H1 (cell line): ENCODE measurements around the gene TBX21. TPM values are rescaled to one million over a fixed set of nuclear protein-coding genes. Genes with fewer than 3 reads are reported as not detected.

Experiments
- CTCF ChIA-PET: fragments of 300-600 bp; sonication (Branson Sonifier 250); formaldehyde crosslinking; loops from one replicate; lab custom pipeline; 2021; ENCODE audit not compliant: partially characterized antibody; lab: Charles Lee
- POLR2A ChIA-PET: fragments of 300-600 bp; sonication (Branson Sonifier 250); formaldehyde crosslinking; loops from one replicate; lab custom pipeline; 2021; ENCODE audit warnings: inconsistent platforms; ENCODE audit not compliant: partially characterized antibody; lab: Charles Lee
- DNase-seq, 2 experiments: peaks; one replicate each; pipeline versions ENCODE4 v3.0.0 to v3.0.0-alpha.2; 2010 to 2022; ENCODE audit warnings: low spot score in 2 of 2, low read depth in 1 of 2, mixed read lengths in 1 of 2
- FAIRE-seq: peaks from 2 replicates; lab custom pipeline; 2011; peaks lifted over from hg19 to GRCh38; lab: Jason Lieb, UNC
- H2AFZ ChIP-seq: 2 replicates; pipeline ENCODE4 v1.8.1; 2012; ENCODE audit warnings: low read length, inconsistent platforms
- H2AK5ac ChIP-seq: 2 replicates; pipeline ENCODE4 v1.6.1; 2013; ENCODE audit warnings: low read depth, low read length
- H2BK120ac ChIP-seq: replicated peaks from 2 replicates; pipeline ENCODE3; 2013; ENCODE audit warnings: low read depth, low read length, inconsistent platforms
- H2BK12ac ChIP-seq: 2 replicates; pipeline ENCODE4 v1.6.1; 2013; ENCODE audit warnings: low read depth, low read length
- H2BK15ac ChIP-seq: 2 replicates; pipeline ENCODE4 v1.6.1; 2013; ENCODE audit warnings: low read length
- H2BK20ac ChIP-seq: 2 replicates; pipeline ENCODE4 v1.6.1; 2013; ENCODE audit warnings: low read length
- H2BK5ac ChIP-seq: 2 replicates; pipeline ENCODE4 v1.6.1; 2013; ENCODE audit warnings: low read depth, low read length
- H3K14ac ChIP-seq: 2 replicates; pipeline ENCODE4 v1.6.1; 2013; ENCODE audit warnings: inconsistent platforms; ENCODE audit not compliant: insufficient read length
- H3K18ac ChIP-seq: 2 replicates; pipeline ENCODE4 v1.6.1; 2013; ENCODE audit warnings: low read length; ENCODE audit errors: extremely low read depth
- H3K23ac ChIP-seq: 2 replicates; pipeline ENCODE4 v1.6.1; 2013; ENCODE audit warnings: inconsistent platforms; ENCODE audit not compliant: insufficient read length
- H3K23me2 ChIP-seq: 2 replicates; pipeline ENCODE4 v1.6.1; 2013; ENCODE audit warnings: low read depth, low read length
- H3K27ac ChIP-seq: 2 replicates; pipeline ENCODE4 v1.6.1; 2011; ENCODE audit warnings: low read depth, low read length, inconsistent platforms
- H3K27me3 ChIP-seq, 4 experiments: replicated peaks in 1 of 4; 1 replicate in 1 of 4; 2 replicates in 3 of 4; pipeline versions ENCODE4 v1.6.1 to v1.8.1; 2011 to 2013; ENCODE audit warnings: low read length in 3 of 4, mild to moderate bottlenecking in 3 of 4, inconsistent platforms in 2 of 4, mixed read lengths in 2 of 4, moderate library complexity in 1 of 4; ENCODE audit not compliant: control insufficient read depth in 3 of 4, insufficient read depth in 3 of 4; ENCODE audit errors: extremely low read depth in 1 of 4
- H3K36me3 ChIP-seq, 4 experiments: 2 replicates each; pipeline versions ENCODE4 v1.6.1 to v1.8.1; 2011 to 2013; ENCODE audit warnings: mild to moderate bottlenecking in 4 of 4, low read length in 3 of 4, moderate library complexity in 2 of 4, control low read depth in 1 of 4, inconsistent platforms in 1 of 4; ENCODE audit not compliant: insufficient read depth in 4 of 4, control insufficient read depth in 2 of 4
- H3K4ac ChIP-seq: replicated peaks from 2 replicates; pipeline ENCODE3; 2013; ENCODE audit warnings: low read length, low read depth, mixed read lengths, inconsistent platforms; ENCODE audit not compliant: insufficient read length
- H3K4me1 ChIP-seq, 4 experiments: replicated peaks in 1 of 4; 1 replicate in 1 of 4; 2 replicates in 3 of 4; pipeline versions ENCODE4 v1.6.1 to v1.8.1; 2011 to 2013; ENCODE audit warnings: low read length in 3 of 4, inconsistent platforms in 2 of 4, mixed read lengths in 1 of 4; ENCODE audit not compliant: insufficient read depth in 4 of 4, control insufficient read depth in 3 of 4
- H3K4me2 ChIP-seq, 2 experiments: 2 replicates each; pipeline versions ENCODE4 v1.6.1 to v1.8.1; 2011 to 2013; ENCODE audit warnings: low read depth in 2 of 2, low read length in 2 of 2, control low read depth in 1 of 2, inconsistent platforms in 1 of 2, mild to moderate bottlenecking in 1 of 2; ENCODE audit not compliant: insufficient read depth in 1 of 2
- H3K4me3 ChIP-seq, 4 experiments: fragments of 200-600, 300-600 bp in 1 of 4; sonication (generic), shearing (Covaris generic), sonication (Bioruptor Twin) in 1 of 4; 2 replicates each; pipeline versions ENCODE4 v1.5.1 to v1.8.1; 2011 to 2016; ENCODE audit warnings: low read length in 4 of 4, low read depth in 3 of 4, control low read depth in 2 of 4, inconsistent platforms in 2 of 4, mild to moderate bottlenecking in 2 of 4, mixed read lengths in 1 of 4, moderate library complexity in 1 of 4; ENCODE audit not compliant: insufficient read depth in 2 of 4; ENCODE audit errors: extremely low read depth in 1 of 4
- H3K56ac ChIP-seq: replicated peaks from 2 replicates; pipeline ENCODE3; 2013; ENCODE audit warnings: low read depth, mild to moderate bottlenecking, mixed read lengths, low read length, inconsistent platforms; ENCODE audit not compliant: insufficient read length
- H3K79me1 ChIP-seq: 2 replicates; pipeline ENCODE4 v1.6.1; 2013; ENCODE audit warnings: low read depth, low read length, control low read depth
- H3K79me2 ChIP-seq, 2 experiments: 2 replicates each; pipeline versions ENCODE4 v1.6.1 to v1.8.1; 2012 to 2013; ENCODE audit warnings: low read length in 2 of 2, mild to moderate bottlenecking in 2 of 2, inconsistent platforms in 1 of 2; ENCODE audit not compliant: insufficient read depth in 2 of 2, control insufficient read depth in 1 of 2
- H3K9ac ChIP-seq, 4 experiments: replicated peaks in 1 of 4; 1 replicate in 1 of 4; 2 replicates in 3 of 4; pipeline versions ENCODE4 v1.6.1 to v1.8.1; 2011 to 2013; ENCODE audit warnings: low read depth in 3 of 4, low read length in 3 of 4, control low read depth in 2 of 4, mild to moderate bottlenecking in 2 of 4, moderate library complexity in 2 of 4, inconsistent platforms in 1 of 4; ENCODE audit errors: extremely low read depth in 1 of 4
- H3K9me3 ChIP-seq, 2 experiments: 2 replicates each; pipeline versions ENCODE4 v1.6.1 to v1.8.1; 2012 to 2013; ENCODE audit warnings: mild to moderate bottlenecking in 2 of 2, moderate library complexity in 2 of 2, control low read depth in 1 of 2, inconsistent platforms in 1 of 2, low read depth in 1 of 2, low read length in 1 of 2, mixed read lengths in 1 of 2; ENCODE audit not compliant: insufficient read depth in 2 of 2
- H4K20me1 ChIP-seq, 2 experiments: replicated peaks in 1 of 2; 2 replicates each; pipeline versions ENCODE3 to v1.8.1; 2011 to 2013; ENCODE audit warnings: inconsistent platforms in 2 of 2, low read length in 2 of 2, mild to moderate bottlenecking in 1 of 2; ENCODE audit not compliant: insufficient read depth in 2 of 2, control insufficient read depth in 1 of 2
- H4K5ac ChIP-seq: 2 replicates; pipeline ENCODE4 v1.6.1; 2013; ENCODE audit warnings: low read length, low read depth, mixed read lengths, inconsistent platforms; ENCODE audit not compliant: insufficient read length
- H4K8ac ChIP-seq: 2 replicates; pipeline ENCODE4 v1.8.0; 2013; ENCODE audit warnings: mild to moderate bottlenecking, moderate library complexity, low read length, inconsistent platforms; ENCODE audit not compliant: insufficient read depth; ENCODE audit errors: extremely low read depth
- H4K91ac ChIP-seq: replicated peaks from 2 replicates; pipeline ENCODE3; 2013; ENCODE audit warnings: low read length, mixed read lengths, inconsistent platforms; ENCODE audit not compliant: insufficient read length
- RFX5 ChIP-seq: IDR thresholded peaks from 2 replicates; pipeline ENCODE4 v1.6.1; 2011; ENCODE audit warnings: low read depth, low read length, improper control_type of control experiment, borderline replicate concordance
- WGBS, 2 experiments: shearing (Covaris generic) in 1 of 2; methylation state at CpG; one replicate each; pipeline versions ENCODE4 v1.1.6 to v1.1.7; 2013 to 2015; ENCODE audit warnings: low lambda C conversion rate in 2 of 2, mixed read lengths in 2 of 2, inconsistent platforms in 1 of 2, low coverage in 1 of 2, missing lambda C conversion rate in 1 of 2; ENCODE audit not compliant: insufficient replicate concordance in 2 of 2, insufficient coverage in 1 of 2, insufficient read length in 1 of 2; ENCODE audit errors: extremely low coverage in 1 of 2, missing lambda C conversion rate in 1 of 2; 5-methylcytosine and 5-hydroxymethylcytosine counted together
- polyA plus RNA-seq, 7 experiments: library from polyadenylated mRNA; depleted of rRNA in 3 of 7; stranded (reverse) in 5 of 7; unstranded in 2 of 7; fragments of >200 nt in 5 of 7; fragments of 200-250 nt in 2 of 7; gene quantifications; 1 replicate in 5 of 7; 2 replicates in 1 of 7; 4 replicates in 1 of 7; pipeline versions ENCODE4 v1.2.1 to v1.2.3, GENCODE V29; 2011 to 2013; ENCODE audit warnings: missing spikeins in 2 of 7, mixed read lengths in 2 of 7
- total RNA-seq: library from RNA; stranded (reverse); fragmentation: NEBNext Ultra II Directional; extraction: Animal tissue kit (Norgen Biotek cat#: 25700); gene quantifications from 2 replicates; pipeline ENCODE4 v1.2.1, GENCODE V29; 2021

Gene TBX21
- total and polyA plus RNA-seq, 2 of the 8 experiments (the other 6 are each of a cell fraction or from before 2014, with no cell fraction given): not detected

DNA sequence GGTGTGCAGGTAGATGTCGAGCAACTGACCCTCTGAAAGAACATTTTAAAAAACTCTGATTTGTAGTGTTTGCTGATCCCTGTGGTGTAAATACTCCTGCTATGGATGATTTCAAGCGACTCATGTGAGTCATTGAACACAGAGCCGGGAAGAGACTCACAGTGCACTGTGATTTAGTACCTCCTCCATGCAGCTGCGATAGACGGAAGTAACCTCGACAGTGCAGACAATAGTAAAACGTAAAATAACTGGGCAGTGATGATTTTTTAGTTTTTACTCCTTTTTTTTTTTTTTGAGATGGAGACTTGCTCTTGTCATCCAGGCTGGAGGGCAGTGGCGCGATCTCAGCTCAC lies 8.7 kb downstream of the TBX21 start:
- Histone ChIP-seq H3K14ac (no peak overlapping the region), H3K4me2 (no peak overlapping the region), H3K4ac (no peak overlapping the region), H4K91ac (no peak overlapping the region), H3K23ac (no peak overlapping the region), H2BK120ac (no peak overlapping the region), H4K5ac (no peak overlapping the region), H3K23me2 (no peaks in the 10 kb centered on the region), H3K56ac (no peak overlapping the region), H3K79me2 (no peaks in the 10 kb centered on the region), H4K20me1 (peaks cover 0 to 4% of the 10 kb centered on the region in 2 experiments), H2AK5ac (no peak overlapping the region), H3K9me3 (no peaks in the 10 kb centered on the region), H3K27me3 (peaks cover 0 to 2% (median under 1%) of the 10 kb centered on the region in 4 experiments; a peak in 3 of 7 replicates), H2AFZ (no peak overlapping the region), H3K27ac (no peak overlapping the region), H3K18ac (no peak overlapping the region), H2BK15ac (no peak overlapping the region), H2BK12ac (no peak overlapping the region), H2BK20ac (no peak overlapping the region), H3K4me1 (peaks cover 0 to 5% (median 2%) of the 10 kb centered on the region in 4 experiments; a peak in 2 of 7 replicates), H3K36me3 (no peaks in the 10 kb centered on the region), H4K8ac (no peak overlapping the region), H2BK5ac (no peak overlapping the region), H3K4me3 (no peak overlapping the region), H3K79me1 (no peaks in the 10 kb centered on the region), H3K9ac (no peak overlapping the region)
- no peak for DNase-seq
- no peak for FAIRE-seq
- 94% methylated on average over 7 of the region's 9 CpGs; no CpG with 5 or more reads in 1 of the 2 experiments for WGBS, 2 experiments
- ChIA-PET CTCF (interaction anchor here (0.7 to 24.7 kb wide), 24 partner anchors 8 to 79 kb away, joined by 3 to 441 read pairs (median 4); partner anchors contain the start of genes TBKBP1 and TBX21), POLR2A (interaction anchor here (0.6 to 2.1 kb wide), 6 partner anchors 18 to 67 kb away, joined by 3 to 8 read pairs (median 4); partner anchors contain the start of gene TBKBP1)
- TF ChIP-seq RFX5: no peak
